K562 (cell line): ENCODE results near the gene GJD4. TPM values are rescaled to one million over a fixed set of nuclear protein-coding genes. Genes with fewer than 3 reads are reported as not detected.

ENCODE experiments used
- ATAC-seq: fragments of 200-7000 bp; cut with Tn5 transposase; 3 replicates; pipeline ENCODE4 v1.9.1; 2020; ENCODE audit warnings: moderate library complexity
- BruUV-seq: library from RNA; stranded (reverse); fragments of 400-500 nt; replicated peaks from 2 replicates; lab custom pipeline; 2021; lab: Mats Ljungman, UMichigan
- CTCF ChIA-PET: fragments of 300-600 bp; formaldehyde crosslinking; extraction: SDS; loops from one replicate; lab custom pipeline; 2021; ENCODE audit warnings: low intra/inter-chr PET ratio; lab: Yijun Ruan, JAX
- POLR2A ChIA-PET: fragments of 300-600, 350-650 bp; sonication (Branson Sonifier 250); formaldehyde crosslinking; extraction: SDS; loops from one replicate; lab custom pipeline; 2021; ENCODE audit warnings: antibody characterized with exemption, inconsistent platforms; lab: Yijun Ruan, JAX
- DNase-seq, 4 experiments: peaks; one replicate each; pipeline versions ENCODE4 v3.0.0 to v3.0.0-alpha.2; 2011 to 2018; ENCODE audit warnings: low spot score in 3 of 4, mixed read lengths in 3 of 4; ENCODE audit errors: extremely low read depth in 1 of 4
- FAIRE-seq: peaks from 2 replicates; lab custom pipeline; 2011; peaks lifted over from hg19 to GRCh38; lab: Jason Lieb, UNC
- H2AFZ ChIP-seq: 2 replicates; pipeline ENCODE4 v1.6.0; 2011; ENCODE audit warnings: low read depth, low read length, control low read depth, inconsistent platforms
- H3K27ac ChIP-seq: fragments of 200-600 bp; 3 replicates; pipeline ENCODE4 v1.8.0; 2011; ENCODE audit warnings: low read depth, mild to moderate bottlenecking, control low read depth, inconsistent platforms, low read length, moderate library complexity, mixed read lengths; ENCODE audit errors: extremely low read depth
- H3K27me3 ChIP-seq, 2 experiments: fragments of 300-600 bp in 1 of 2; 2 replicates in 1 of 2; 3 replicates in 1 of 2; pipeline versions ENCODE4 v1.6.0 to v1.8.0; 2011; ENCODE audit warnings: inconsistent platforms in 2 of 2, low read length in 2 of 2, mild to moderate bottlenecking in 1 of 2, mixed read lengths in 1 of 2, moderate library complexity in 1 of 2; ENCODE audit not compliant: control insufficient read depth in 2 of 2, insufficient read depth in 2 of 2
- H3K36me3 ChIP-seq: fragments of 300-600 bp; 3 replicates; pipeline ENCODE4 v1.8.0; 2011; ENCODE audit warnings: mild to moderate bottlenecking, low read length, inconsistent platforms; ENCODE audit not compliant: control insufficient read depth, insufficient read depth
- H3K4me1 ChIP-seq, 2 experiments: fragments of 200-600 bp in 1 of 2; replicated peaks in 1 of 2; 2 replicates in 1 of 2; 3 replicates in 1 of 2; pipeline versions ENCODE4 v1.5.1 to v1.8.0; 2011; ENCODE audit warnings: inconsistent platforms in 2 of 2, low read length in 2 of 2, mild to moderate bottlenecking in 1 of 2, mixed read lengths in 1 of 2, moderate library complexity in 1 of 2; ENCODE audit not compliant: control insufficient read depth in 2 of 2, insufficient read depth in 2 of 2
- H3K4me2 ChIP-seq: 2 replicates; pipeline ENCODE4 v1.6.1; 2011; ENCODE audit warnings: low read length, control low read depth, inconsistent platforms, mixed read lengths; ENCODE audit not compliant: insufficient read depth
- H3K4me3 ChIP-seq: fragments of 200-600 bp; sonication (generic), shearing (Covaris generic); 2 replicates; pipeline ENCODE4 v1.5.1; 2016; ENCODE audit warnings: control low read depth, inconsistent platforms
- H3K79me2 ChIP-seq: fragments of 200-600 bp; 3 replicates; pipeline ENCODE4 v1.8.0; 2011; ENCODE audit warnings: low read length, inconsistent platforms; ENCODE audit not compliant: control insufficient read depth, insufficient read depth
- H3K9ac ChIP-seq, 2 experiments: 2 replicates each; pipeline versions ENCODE4 v1.6.0 to v1.6.1; 2011; ENCODE audit warnings: low read depth in 2 of 2, low read length in 2 of 2, control low read depth in 1 of 2, inconsistent platforms in 1 of 2, mild to moderate bottlenecking in 1 of 2, mixed read lengths in 1 of 2; ENCODE audit not compliant: insufficient read depth in 1 of 2
- H3K9me1 ChIP-seq: one replicate; pipeline ENCODE4 v1.6.0; 2011; ENCODE audit warnings: inconsistent platforms, mild to moderate bottlenecking, low read length, moderate library complexity; ENCODE audit not compliant: control insufficient read depth, insufficient read depth
- H3K9me3 ChIP-seq: replicated peaks from 2 replicates; pipeline ENCODE4 v1.5.1; 2011; ENCODE audit warnings: low read depth, low read length, inconsistent platforms; ENCODE audit not compliant: control insufficient read depth, insufficient read depth
- H4K20me1 ChIP-seq: replicated peaks from 2 replicates; pipeline ENCODE4 v1.6.1; 2011; ENCODE audit warnings: low read length, inconsistent platforms, mixed read lengths; ENCODE audit not compliant: control insufficient read depth, insufficient read depth
- CEBPG ChIP-seq, 3 experiments: fragments of 200-800 bp in 1 of 3; sonication (Bioruptor generic) in 1 of 3; sonication (generic) in 1 of 3; formaldehyde crosslinking in 1 of 3; IDR thresholded peaks in 2 of 3; conservative IDR thresholded peaks in 1 of 3; 2 replicates each; pipeline versions ENCODE4 v1.6.1 to v1.8.0; 2016 to 2022; ENCODE audit warnings: missing compliant biosample characterization in 2 of 3, missing genetic modification characterization in 2 of 3, mild to moderate bottlenecking in 1 of 3, missing genetic modification reagents in 1 of 3
- DDX20 ChIP-seq: fragments of 450-650 bp; IDR thresholded peaks from 2 replicates; pipeline ENCODE4 v1.6.1; 2016; ENCODE audit warnings: missing genetic modification characterization, low read depth, mild to moderate bottlenecking, missing compliant biosample characterization, moderate library complexity
- ELK3 ChIP-seq: fragments of 450-650 bp; formaldehyde crosslinking; IDR thresholded peaks from 2 replicates; pipeline ENCODE4 v1.4.0; 2020; ENCODE audit warnings: mild to moderate bottlenecking
- ESRRA ChIP-seq: fragments of 450-650 bp; IDR thresholded peaks from 2 replicates; pipeline ENCODE4 v1.6.1; 2014; ENCODE audit warnings: low read depth, mild to moderate bottlenecking, moderate library complexity, borderline replicate concordance
- ESRRB ChIP-seq: fragments of 250-450 bp; sonication (Bioruptor Pico); IDR thresholded peaks from 2 replicates; pipeline ENCODE4 v1.5.0; 2020; ENCODE audit warnings: mild to moderate bottlenecking, moderate library complexity, borderline replicate concordance
- GATAD2B ChIP-seq: fragments of 450-650 bp; IDR thresholded peaks from 2 replicates; pipeline ENCODE4 v1.6.1; 2017; ENCODE audit warnings: mild to moderate bottlenecking, borderline replicate concordance
- HDAC3 ChIP-seq: fragments of 450-650 bp; IDR thresholded peaks from 2 replicates; pipeline ENCODE4 v1.6.1; 2018; ENCODE audit warnings: borderline replicate concordance, mild to moderate bottlenecking, moderate library complexity; ENCODE audit not compliant: partially characterized antibody
- IFI16 ChIP-seq: fragments of 250-450 bp; sonication (Bioruptor Pico); IDR thresholded peaks from 2 replicates; pipeline ENCODE4 v2.1.2; 2022; ENCODE audit warnings: mild to moderate bottlenecking, inconsistent platforms
- L3MBTL2 ChIP-seq: fragments of 450-650 bp; IDR thresholded peaks from 2 replicates; pipeline ENCODE4 v1.6.1; 2016; ENCODE audit warnings: mild to moderate bottlenecking, moderate library complexity
- MYBL2 ChIP-seq, 2 experiments: fragments of 450-650 bp in 1 of 2; sonication (generic) in 1 of 2; formaldehyde crosslinking in 1 of 2; IDR thresholded peaks; 2 replicates each; pipeline versions ENCODE4 v1.6.1 to v1.8.1; 2017 to 2022; ENCODE audit warnings: borderline replicate concordance in 1 of 2, inconsistent platforms in 1 of 2, low read depth in 1 of 2, mild to moderate bottlenecking in 1 of 2, missing genetic modification reagents in 1 of 2, moderate library complexity in 1 of 2
- NCOR1 ChIP-seq: fragments of 450-650 bp; IDR thresholded peaks from 2 replicates; pipeline ENCODE4 v1.6.1; 2016; ENCODE audit warnings: mild to moderate bottlenecking, moderate library complexity
- POLR3A ChIP-seq: IDR thresholded peaks from 2 replicates; pipeline ENCODE4 v1.6.1; 2011; ENCODE audit warnings: borderline replicate concordance, mild to moderate bottlenecking, moderate library complexity; ENCODE audit not compliant: insufficient read length, insufficient read depth; ENCODE audit errors: extremely low read depth
- SMAD1 ChIP-seq: fragments of 150-350 bp; IDR thresholded peaks from 2 replicates; pipeline ENCODE4 v1.6.1; 2014; ENCODE audit warnings: low read length, low read depth; ENCODE audit not compliant: partially characterized antibody
- ZNF561 ChIP-seq: fragments of 450-650 bp; formaldehyde crosslinking; conservative IDR thresholded peaks from 2 replicates; pipeline ENCODE4 v1.4.0; 2020; ENCODE audit warnings: mild to moderate bottlenecking, moderate library complexity
- ZNF695 ChIP-seq: fragments of 450-650 bp; formaldehyde crosslinking; IDR thresholded peaks from 2 replicates; pipeline ENCODE4 v1.4.0; 2020; ENCODE audit warnings: mild to moderate bottlenecking, moderate library complexity
- ZNF766 ChIP-seq: fragments of 200-800 bp; sonication (Bioruptor generic); conservative IDR thresholded peaks from 2 replicates; pipeline ENCODE4 v1.6.1; 2016; ENCODE audit warnings: missing genetic modification characterization, missing compliant biosample characterization
- ZZZ3 ChIP-seq: fragments of 450-650 bp; IDR thresholded peaks from 2 replicates; pipeline ENCODE4 v1.6.1; 2016; ENCODE audit warnings: antibody characterized with exemption, mild to moderate bottlenecking, moderate library complexity
- WGBS: fragments of 100-300 bp; shearing (Covaris generic); methylation state at CpG from one replicate; pipeline ENCODE4 v1.1.6; 2016; ENCODE audit warnings: low coverage, mixed read lengths; ENCODE audit not compliant: insufficient coverage; ENCODE audit errors: missing lambda C conversion rate; 5-methylcytosine and 5-hydroxymethylcytosine counted together
- in situ Hi-C: fragments of 300-500 bp; cut with MboI; formaldehyde crosslinking; loops from 4 replicates; pipeline ENCODE4 v1.15.0; 2018; ENCODE audit warnings: inconsistent platforms, mixed read lengths
- intact Hi-C: fragments of 100-400 bp; cut with micrococcal nuclease; formaldehyde crosslinking; loops from 2 replicates; pipeline ENCODE4 v1.14.2; 2022
- polyA plus RNA-seq, 8 experiments: library from polyadenylated mRNA; depleted of rRNA in 4 of 8; stranded (reverse) in 5 of 8; unstranded in 3 of 8; fragments of >200 nt; fragmentation: Nextera tagmentation in 2 of 8; fragmentation: Illumina TruSeq in 1 of 8; extraction: Ambion mirVana in 2 of 8; extraction: Trizol in 1 of 8; gene quantifications; 2 replicates each; pipeline versions ENCODE4 v1.2.1 to v1.2.3, GENCODE V29; 2011 to 2014; ENCODE audit warnings: inconsistent platforms in 1 of 8, missing spikeins in 1 of 8
- total RNA-seq, 7 experiments: library from RNA; depleted of rRNA in 6 of 7; stranded (reverse); fragments of >200 nt in 6 of 7; fragmentation: Illumina TruSeq in 2 of 7; extraction: Trizol in 2 of 7; gene quantifications; 2 replicates each; pipeline versions ENCODE4 v1.2.1 to v1.2.3, GENCODE V29; 2011 to 2021; ENCODE audit warnings: low replicate concordance in 1 of 7
- TF ChIP-seq, protein P1 (sequence below): fragments of 450-650 bp; IDR thresholded peaks from 2 replicates; pipeline ENCODE4 v1.6.1; 2017; ENCODE audit warnings: antibody characterized with exemption, mild to moderate bottlenecking

Gene GJD4
- total and polyA plus RNA-seq, 9 of the 15 experiments (the other 6 are each of a cell fraction or from before 2014, with no cell fraction given) = not detected

DNA sequence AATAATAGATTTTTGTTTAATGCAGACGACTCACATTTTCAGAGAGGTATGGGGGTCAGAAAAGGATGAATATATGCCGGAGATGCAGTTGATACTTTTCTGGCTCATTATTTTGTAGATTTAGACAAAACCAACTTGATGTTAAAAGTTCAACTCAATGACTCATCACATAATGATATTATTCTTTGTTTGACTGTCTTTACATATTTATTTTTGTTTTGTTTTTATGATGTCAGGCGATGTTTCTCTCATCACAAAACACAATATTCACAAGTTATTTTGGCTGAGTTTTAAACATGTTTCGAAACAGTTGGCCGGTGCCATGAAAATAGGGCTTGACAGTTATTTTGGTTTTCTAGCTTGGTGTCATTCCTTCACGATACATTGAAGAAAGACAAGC lies 1.3 kb downstream of the GJD4 start:
- H2AFZ ChIP-seq = no peak overlapping the region
- no peaks in the 10 kb centered on the region for H3K9me3 ChIP-seq
- DNase-seq (no peak), ATAC-seq (no peak), FAIRE-seq (no peak)
- H3K27me3 ChIP-seq = peaks cover 8 to 40% of the 10 kb centered on the region in 2 experiments
- no peak overlapping the region for H3K4me3 ChIP-seq
- H3K4me2 ChIP-seq = no peak overlapping the region
- CTCF ChIA-PET = no interaction called here
- intact Hi-C loops = loop anchor here (10.0 kb wide), 1 partner anchor 482 kb away; the partner anchor contains the start of gene CREM
- WGBS = 5% methylated on average over 6 of the region's 6 CpGs
- no peak overlapping the region for H3K27ac ChIP-seq
- H3K9me1 ChIP-seq = no peaks in the 10 kb centered on the region
- no peaks in the 10 kb centered on the region for H3K79me2 ChIP-seq
- no TSS peak for BruUV-seq
- in situ Hi-C loops = no loop called here
- POLR2A ChIA-PET = no interaction called here
- no peaks in the 10 kb centered on the region for H4K20me1 ChIP-seq
- peaks cover 4 to 11% of the 10 kb centered on the region in 2 experiments; a peak in 3 of 5 replicates for H3K4me1 ChIP-seq
- no peaks in the 10 kb centered on the region for H3K36me3 ChIP-seq
- no peak overlapping the region for H3K9ac ChIP-seq
- TF ChIP-seq ZNF561 (CRISPR knock-in tag) (no peak), ZNF766 (no peak), NCOR1 (no peak), ESRRA (no peak), ELK3 (CRISPR knock-in tag) (no peak), MYBL2 (IDR thresholded peaks at IDR 0.05; ENCODE audit: low read depth) (no peak), MYBL2 (CRISPR knock-in tag; IDR thresholded peaks at IDR 0.05; ENCODE audit: borderline replicate concordance) (no peak), CEBPG (CRISPR knock-in tag; IDR thresholded peaks at IDR 0.05) (no peak), CEBPG (tag; conservative IDR thresholded peaks at IDR 0.05 in 1 of 2, IDR thresholded peaks at IDR 0.05 in 1 of 2) (no peak), L3MBTL2 (no peak), POLR3A (no peak), DDX20 (tag) (no peak), IFI16 (no peak), ESRRB (CRISPR knock-in tag) (no peak), HDAC3 (no peak), GATAD2B (no peak), ZNF695 (CRISPR knock-in tag) (no peak), SMAD1 (no peak), ZZZ3 (no peak)
- TF ChIP-seq, protein P1, sequence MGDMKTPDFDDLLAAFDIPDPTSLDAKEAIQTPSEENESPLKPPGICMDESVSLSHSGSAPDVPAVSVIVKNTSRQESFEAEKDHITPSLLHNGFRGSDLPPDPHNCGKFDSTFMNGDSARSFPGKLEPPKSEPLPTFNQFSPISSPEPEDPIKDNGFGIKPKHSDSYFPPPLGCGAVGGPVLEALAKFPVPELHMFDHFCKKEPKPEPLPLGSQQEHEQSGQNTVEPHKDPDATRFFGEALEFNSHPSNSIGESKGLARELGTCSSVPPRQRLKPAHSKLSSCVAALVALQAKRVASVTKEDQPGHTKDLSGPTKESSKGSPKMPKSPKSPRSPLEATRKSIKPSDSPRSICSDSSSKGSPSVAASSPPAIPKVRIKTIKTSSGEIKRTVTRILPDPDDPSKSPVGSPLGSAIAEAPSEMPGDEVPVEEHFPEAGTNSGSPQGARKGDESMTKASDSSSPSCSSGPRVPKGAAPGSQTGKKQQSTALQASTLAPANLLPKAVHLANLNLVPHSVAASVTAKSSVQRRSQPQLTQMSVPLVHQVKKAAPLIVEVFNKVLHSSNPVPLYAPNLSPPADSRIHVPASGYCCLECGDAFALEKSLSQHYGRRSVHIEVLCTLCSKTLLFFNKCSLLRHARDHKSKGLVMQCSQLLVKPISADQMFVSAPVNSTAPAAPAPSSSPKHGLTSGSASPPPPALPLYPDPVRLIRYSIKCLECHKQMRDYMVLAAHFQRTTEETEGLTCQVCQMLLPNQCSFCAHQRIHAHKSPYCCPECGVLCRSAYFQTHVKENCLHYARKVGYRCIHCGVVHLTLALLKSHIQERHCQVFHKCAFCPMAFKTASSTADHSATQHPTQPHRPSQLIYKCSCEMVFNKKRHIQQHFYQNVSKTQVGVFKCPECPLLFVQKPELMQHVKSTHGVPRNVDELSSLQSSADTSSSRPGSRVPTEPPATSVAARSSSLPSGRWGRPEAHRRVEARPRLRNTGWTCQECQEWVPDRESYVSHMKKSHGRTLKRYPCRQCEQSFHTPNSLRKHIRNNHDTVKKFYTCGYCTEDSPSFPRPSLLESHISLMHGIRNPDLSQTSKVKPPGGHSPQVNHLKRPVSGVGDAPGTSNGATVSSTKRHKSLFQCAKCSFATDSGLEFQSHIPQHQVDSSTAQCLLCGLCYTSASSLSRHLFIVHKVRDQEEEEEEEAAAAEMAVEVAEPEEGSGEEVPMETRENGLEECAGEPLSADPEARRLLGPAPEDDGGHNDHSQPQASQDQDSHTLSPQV = no peak
